ENCODE measurements around the gene AP3B1. TPM values are rescaled to one million over a fixed set of nuclear protein-coding genes. Genes with fewer than 3 reads are reported as not detected.

The AP3B1 gene
- total and polyA plus RNA-seq, 2 of the 8 experiments (the other 6 are each of a cell fraction or from before 2014, with no cell fraction given) = 45.8 to 48.3 TPM

- 83% methylated on average over 5 of the region's 5 CpGs; no CpG with 5 or more reads in 1 of the 2 experiments for whole genome bisulfite sequencing, 2 experiments (ENCODE audit: extremely low coverage in 1 of 2, insufficient coverage in 1 of 2, insufficient read length in 1 of 2, insufficient replicate concordance in 2 of 2, low coverage in 1 of 2, low lambda C conversion rate in 2 of 2, missing lambda C conversion rate in 1 of 2)
- no peak overlapping the region for H3K4me3 ChIP-seq (ENCODE audit: extremely low read depth in 1 of 4, insufficient read depth in 2 of 4, low read depth in 3 of 4, low read length in 4 of 4)
- FAIRE-seq = no peak
- TF ChIP-seq BRCA1 (IDR thresholded peaks at IDR 0.05; ENCODE audit: low read depth, low read length) (no peak), GTF2F1 (IDR thresholded peaks at IDR 0.05; ENCODE audit: borderline replicate concordance, low read depth, low read length) (no peak), BACH1 (IDR thresholded peaks at IDR 0.05; ENCODE audit: low read length) (no peak), POLR2AphosphoS5 (IDR thresholded peaks at IDR 0.05; ENCODE audit: low read depth, low read length) (no peak), USF2 (IDR thresholded peaks at IDR 0.05; ENCODE audit: low read length) (no peak), TEAD4 (IDR thresholded peaks at IDR 0.05; ENCODE audit: low read depth, low read length) (no peak), TAF7 (optimal IDR thresholded peaks at IDR 0.05; ENCODE audit: borderline replicate concordance, low read depth, low read length) (no peak), CBX5 (IDR thresholded peaks at IDR 0.05; ENCODE audit: low read depth, low read length) (no peak), FOSL1 (IDR thresholded peaks at IDR 0.05; ENCODE audit: insufficient read depth, low read depth, low read length) (no peak), HDAC6 (IDR thresholded peaks at IDR 0.05; ENCODE audit: low read depth, low read length) (no peak), KDM4A (IDR thresholded peaks at IDR 0.05; ENCODE audit: low read depth, low read length, severe bottlenecking) (no peak), POLR2A (IDR thresholded peaks at IDR 0.05; ENCODE audit: control extremely low read depth in 1 of 2, low read depth in 2 of 2, low read length in 2 of 2) (no peak)
Measured at GRCh38 chr5:78339617-78340436, 45.3 kb upstream of the AP3B1 start.

More at GRCh38 chr5:78339617-78340436, 45.3 kb upstream of the AP3B1 start:
- Histone ChIP-seq H2BK15ac (ENCODE audit: low read length) (no peak overlapping the region), H3K9ac (replicated peaks in 1 of 4; ENCODE audit: extremely low read depth in 1 of 4, low read depth in 3 of 4, low read length in 3 of 4) (no peak overlapping the region), H3K56ac (replicated peaks; ENCODE audit: insufficient read length, low read depth, low read length) (no peak overlapping the region), H4K8ac (ENCODE audit: extremely low read depth, insufficient read depth, low read length) (no peak overlapping the region), H2AFZ (ENCODE audit: low read length) (no peak overlapping the region), H3K4ac (replicated peaks; ENCODE audit: insufficient read length, low read depth, low read length) (no peak overlapping the region), H2BK5ac (ENCODE audit: low read depth, low read length) (no peak overlapping the region), H3K18ac (ENCODE audit: extremely low read depth, low read length) (no peak overlapping the region), H3K27ac (ENCODE audit: low read depth, low read length) (no peak overlapping the region), H3K4me1 (replicated peaks in 1 of 4; ENCODE audit: control insufficient read depth in 3 of 4, insufficient read depth in 4 of 4, low read length in 3 of 4) (peaks cover 0 to 2% (median 0%) of the 10 kb centered on the region in 4 experiments; a peak in 1 of 7 replicates), H3K23me2 (ENCODE audit: low read depth, low read length) (no peaks in the 10 kb centered on the region), H2BK12ac (ENCODE audit: low read depth, low read length) (no peak overlapping the region), H2AK5ac (ENCODE audit: low read depth, low read length) (no peak overlapping the region), H3K4me2 (ENCODE audit: insufficient read depth in 1 of 2, low read depth in 2 of 2, low read length in 2 of 2) (no peak overlapping the region), H3K14ac (ENCODE audit: insufficient read length) (no peak overlapping the region), H4K91ac (replicated peaks; ENCODE audit: insufficient read length, low read length) (no peak overlapping the region), H4K20me1 (replicated peaks in 1 of 2; ENCODE audit: control insufficient read depth in 1 of 2, insufficient read depth in 2 of 2, low read length in 2 of 2) (no peaks in the 10 kb centered on the region), H3K27me3 (replicated peaks in 1 of 4; ENCODE audit: control insufficient read depth in 3 of 4, extremely low read depth in 1 of 4, insufficient read depth in 3 of 4, low read length in 3 of 4) (peaks cover 24 to 47% (median 39%) of the 10 kb centered on the region in 4 experiments), H3K79me2 (ENCODE audit: control insufficient read depth in 1 of 2, insufficient read depth in 2 of 2, low read length in 2 of 2) (no peaks in the 10 kb centered on the region), H2BK20ac (ENCODE audit: low read length) (no peak overlapping the region), H3K79me1 (ENCODE audit: low read depth, low read length) (no peaks in the 10 kb centered on the region), H2BK120ac (replicated peaks; ENCODE audit: low read depth, low read length) (no peak overlapping the region), H3K23ac (ENCODE audit: insufficient read length) (no peak overlapping the region), H3K36me3 (ENCODE audit: control insufficient read depth in 2 of 4, insufficient read depth in 4 of 4, low read length in 3 of 4) (peaks cover 0 to 5% (median 0%) of the 10 kb centered on the region in 4 experiments; a peak in 3 of 8 replicates), H3K9me3 (ENCODE audit: insufficient read depth in 2 of 2, low read depth in 1 of 2, low read length in 1 of 2) (peaks cover 10 to 11% of the 10 kb centered on the region in 2 experiments; a peak in 2 of 4 replicates), H4K5ac (ENCODE audit: insufficient read length, low read depth, low read length) (no peak overlapping the region)
- ChIA-PET CTCF (ENCODE audit: partially characterized antibody) (no interaction called here), POLR2A (ENCODE audit: partially characterized antibody) (no interaction called here)
- no peak for DNase-seq (ENCODE audit: low read depth in 1 of 2, low spot score in 2 of 2)

All from H1 (cell line).